Hepatocyte (in vitro differentiated cells): Measurements from ENCODE around the gene CD79B. TPM values are rescaled to one million over a fixed set of nuclear protein-coding genes. Genes with fewer than 3 reads are reported as not detected.

Experiments used
- DNase-seq: peaks from one replicate; pipeline ENCODE4 v3.0.0-alpha.2; 2016; ENCODE audit warnings: low spot score
- H2AFZ ChIP-seq: fragments of 200-600 bp; sonication (generic); 2 replicates; pipeline ENCODE4 v1.6.0; 2016; ENCODE audit warnings: antibody characterized with exemption, mild to moderate bottlenecking
- H3K27ac ChIP-seq: fragments of 200-600 bp; sonication (generic); 2 replicates; pipeline ENCODE4 v1.5.1; 2016; ENCODE audit warnings: mild to moderate bottlenecking
- H3K27me3 ChIP-seq: fragments of 200-600 bp; sonication (generic); 2 replicates; pipeline ENCODE4 v1.6.1; 2016
- H3K36me3 ChIP-seq: fragments of 200-600 bp; sonication (generic); replicated peaks from 2 replicates; pipeline ENCODE4 v1.5.1; 2016; ENCODE audit warnings: low read depth; ENCODE audit not compliant: insufficient read depth
- H3K4me1 ChIP-seq: fragments of 200-600 bp; sonication (generic); 2 replicates; pipeline ENCODE4 v1.5.1; 2016; ENCODE audit warnings: mild to moderate bottlenecking, moderate library complexity; ENCODE audit not compliant: insufficient read depth
- H3K4me2 ChIP-seq: fragments of 200-600 bp; sonication (generic); 2 replicates; pipeline ENCODE4 v1.6.0; 2016
- H3K4me3 ChIP-seq: fragments of 200-600 bp; sonication (generic); 2 replicates; pipeline ENCODE4 v1.5.1; 2016; ENCODE audit warnings: mild to moderate bottlenecking
- H3K79me2 ChIP-seq: fragments of 200-600 bp; sonication (generic); 2 replicates; pipeline ENCODE4 v1.6.0; 2017; ENCODE audit warnings: mild to moderate bottlenecking
- H3K9me2 ChIP-seq: fragments of 200-600 bp; sonication (generic); replicated peaks from 2 replicates; pipeline ENCODE4 v1.6.0; 2017; ENCODE audit warnings: mild to moderate bottlenecking; ENCODE audit not compliant: insufficient read depth
- H3K9me3 ChIP-seq: fragments of 200-600 bp; sonication (generic); 2 replicates; pipeline ENCODE4 v1.5.1; 2016; ENCODE audit warnings: low read depth, mild to moderate bottlenecking
- H4K20me1 ChIP-seq: fragments of 200-600 bp; sonication (generic); 2 replicates; pipeline ENCODE4 v1.6.0; 2016; ENCODE audit warnings: mild to moderate bottlenecking; ENCODE audit not compliant: insufficient read depth, poor library complexity, severe bottlenecking
- EZH2 ChIP-seq: fragments of 200-600 bp; sonication (generic); IDR thresholded peaks from 2 replicates; pipeline ENCODE4 v1.6.1; 2016; ENCODE audit warnings: antibody characterized with exemption, mild to moderate bottlenecking, borderline replicate concordance
- EZH2phosphoT487 ChIP-seq: fragments of 200-600 bp; sonication (generic); IDR thresholded peaks from one replicate; pipeline ENCODE4 v1.6.1; 2018; ENCODE audit warnings: antibody characterized with exemption, mild to moderate bottlenecking, low read depth, moderate library complexity; ENCODE audit not compliant: unreplicated experiment, severe bottlenecking
- WGBS: methylation state at CpG from one replicate; pipeline ENCODE4 v1.1.6; 2016; ENCODE audit warnings: low lambda C conversion rate; ENCODE audit errors: missing lambda C conversion rate; 5-methylcytosine and 5-hydroxymethylcytosine counted together
- polyA plus RNA-seq: library from polyadenylated mRNA; unstranded; fragments of >200 nt; fragmentation: Nextera tagmentation; extraction: Ambion mirVana; gene quantifications from 2 replicates; pipeline ENCODE4 v1.2.1, GENCODE V29; 2016
- total RNA-seq: library from RNA; depleted of rRNA; stranded (reverse); fragments of >200 nt; gene quantifications from 2 replicates; pipeline ENCODE4 v1.2.3, GENCODE V29; 2014
- TF ChIP-seq, protein P1 (sequence below): fragments of 200-600 bp; sonication (generic); IDR thresholded peaks from 2 replicates; pipeline ENCODE4 v1.5.1; 2016; ENCODE audit warnings: antibody characterized with exemption, mild to moderate bottlenecking; ENCODE audit not compliant: poor library complexity

Gene CD79B
- total and polyA plus RNA-seq, 2 experiments from 2014 or later: 0.57 to 1.2 TPM

DNA sequence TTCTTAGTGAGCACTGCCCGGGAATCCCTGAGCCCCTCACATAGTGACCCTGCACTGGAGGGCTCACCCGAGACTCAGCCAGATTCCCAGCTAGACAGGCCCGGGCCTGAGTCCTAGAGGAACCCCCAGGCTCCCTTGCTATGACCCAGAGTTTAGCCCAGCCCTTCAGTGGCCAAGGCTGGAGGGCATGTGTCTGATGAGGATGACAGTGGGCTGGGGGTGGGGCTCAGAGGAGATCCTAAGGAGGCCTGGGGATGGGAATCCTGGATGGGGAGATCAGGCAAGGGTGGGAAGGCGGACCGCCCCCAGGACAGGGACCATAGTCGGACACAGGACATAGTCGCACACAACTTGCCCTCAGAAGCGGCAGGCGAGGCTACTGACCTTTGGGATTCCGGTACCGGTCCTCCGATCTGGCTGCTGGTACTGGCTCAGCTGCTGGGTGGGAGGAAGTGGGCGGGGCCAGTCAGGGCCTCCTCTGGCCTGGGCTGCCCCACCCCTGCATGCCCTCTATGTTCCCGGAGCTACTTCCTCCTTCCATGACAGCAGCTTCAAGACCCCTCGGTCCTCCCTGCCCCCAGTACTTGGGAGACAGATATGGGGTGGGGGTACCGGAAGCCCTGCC lies 1.1 kb downstream of the CD79B start:
- Histone ChIP-seq H3K27me3 (no peaks in the 10 kb centered on the region), H2AFZ (no peak overlapping the region), H3K4me1 (no peaks in the 10 kb centered on the region), H3K79me2 (no peaks in the 10 kb centered on the region), H3K9me3 (no peaks in the 10 kb centered on the region), H3K9me2 (no peaks in the 10 kb centered on the region), H4K20me1 (no peaks in the 10 kb centered on the region), H3K36me3 (no peaks in the 10 kb centered on the region), H3K4me2 (no peak overlapping the region), H3K27ac (no peak overlapping the region), H3K4me3 (no peak overlapping the region)
- no peak for DNase-seq
- 86% methylated on average over 15 of the region's 16 CpGs for WGBS
- TF ChIP-seq EZH2 (no peak), EZH2phosphoT487 (no peak)
- TF ChIP-seq, protein P1, sequence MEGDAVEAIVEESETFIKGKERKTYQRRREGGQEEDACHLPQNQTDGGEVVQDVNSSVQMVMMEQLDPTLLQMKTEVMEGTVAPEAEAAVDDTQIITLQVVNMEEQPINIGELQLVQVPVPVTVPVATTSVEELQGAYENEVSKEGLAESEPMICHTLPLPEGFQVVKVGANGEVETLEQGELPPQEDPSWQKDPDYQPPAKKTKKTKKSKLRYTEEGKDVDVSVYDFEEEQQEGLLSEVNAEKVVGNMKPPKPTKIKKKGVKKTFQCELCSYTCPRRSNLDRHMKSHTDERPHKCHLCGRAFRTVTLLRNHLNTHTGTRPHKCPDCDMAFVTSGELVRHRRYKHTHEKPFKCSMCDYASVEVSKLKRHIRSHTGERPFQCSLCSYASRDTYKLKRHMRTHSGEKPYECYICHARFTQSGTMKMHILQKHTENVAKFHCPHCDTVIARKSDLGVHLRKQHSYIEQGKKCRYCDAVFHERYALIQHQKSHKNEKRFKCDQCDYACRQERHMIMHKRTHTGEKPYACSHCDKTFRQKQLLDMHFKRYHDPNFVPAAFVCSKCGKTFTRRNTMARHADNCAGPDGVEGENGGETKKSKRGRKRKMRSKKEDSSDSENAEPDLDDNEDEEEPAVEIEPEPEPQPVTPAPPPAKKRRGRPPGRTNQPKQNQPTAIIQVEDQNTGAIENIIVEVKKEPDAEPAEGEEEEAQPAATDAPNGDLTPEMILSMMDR: no peak

GRCh38 chr17:63929860-63930766 lies 2.0 kb downstream of the CD79B start:
- Histone ChIP-seq H3K9me2 (no peaks in the 10 kb centered on the region), H3K4me3 (no peak overlapping the region)
- no peak for DNase-seq

GRCh38 chr17:63928966-63929695 lies 3.0 kb downstream of the CD79B start:
- Histone ChIP-seq H3K27me3 (no peaks in the 10 kb centered on the region), H3K36me3 (no peaks in the 10 kb centered on the region), H3K27ac (no peak overlapping the region), H4K20me1 (no peaks in the 10 kb centered on the region), H3K79me2 (no peaks in the 10 kb centered on the region), H3K4me3 (no peak overlapping the region), H3K4me2 (no peak overlapping the region), H3K9me3 (no peaks in the 10 kb centered on the region), H2AFZ (no peak overlapping the region), H3K9me2 (no peaks in the 10 kb centered on the region), H3K4me1 (no peaks in the 10 kb centered on the region)
- DNase-seq: no peak
- 95% methylated on average over 10 of the region's 10 CpGs for WGBS
- TF ChIP-seq, protein P1: no peak
- no peak for TF ChIP-seq EZH2phosphoT487
- TF ChIP-seq EZH2: no peak

More at GRCh38 chr17:63929860-63930766, 2.0 kb downstream of the CD79B start:
- no peak overlapping the region for H2AFZ ChIP-seq
- H3K4me1 ChIP-seq: no peaks in the 10 kb centered on the region
- H3K27me3 ChIP-seq: no peaks in the 10 kb centered on the region
- no peaks in the 10 kb centered on the region for H3K79me2 ChIP-seq
- no peak overlapping the region for H3K27ac ChIP-seq
- WGBS: 92% methylated on average over 24 of the region's 24 CpGs
- H3K36me3 ChIP-seq: no peaks in the 10 kb centered on the region
- TF ChIP-seq EZH2phosphoT487: no peak
- TF ChIP-seq EZH2: no peak
- TF ChIP-seq, protein P1: no peak
- H4K20me1 ChIP-seq: no peaks in the 10 kb centered on the region
- H3K4me2 ChIP-seq: no peak overlapping the region
- H3K9me3 ChIP-seq: no peaks in the 10 kb centered on the region
